HFF-Myc (cell line): Measurements from ENCODE around the gene HHATL.

Experiments
- DNase-seq: peaks from one replicate; pipeline ENCODE4 v3.0.0-alpha.2; 2011; ENCODE audit warnings: low read depth; ENCODE audit errors: extremely low read depth
- H3K4me3 ChIP-seq: replicated peaks from 2 replicates; pipeline ENCODE4 v1.5.1; 2011; ENCODE audit warnings: low read depth, mild to moderate bottlenecking, control low read depth, low read length
- TF ChIP-seq, protein P1 (sequence below): IDR thresholded peaks from 2 replicates; pipeline ENCODE4 v1.5.1; 2012; ENCODE audit warnings: mild to moderate bottlenecking, low read depth, low read length, control low read depth; ENCODE audit errors: missing control alignments

HHATL gene

GRCh38 chr3:42651248-42652091 lies 51.1 kb downstream of the HHATL start:
- no peak for DNase-seq
- no peak overlapping the region; the same call in 1 of the 2 replicates for H3K4me3 ChIP-seq
- TF ChIP-seq, protein P1, sequence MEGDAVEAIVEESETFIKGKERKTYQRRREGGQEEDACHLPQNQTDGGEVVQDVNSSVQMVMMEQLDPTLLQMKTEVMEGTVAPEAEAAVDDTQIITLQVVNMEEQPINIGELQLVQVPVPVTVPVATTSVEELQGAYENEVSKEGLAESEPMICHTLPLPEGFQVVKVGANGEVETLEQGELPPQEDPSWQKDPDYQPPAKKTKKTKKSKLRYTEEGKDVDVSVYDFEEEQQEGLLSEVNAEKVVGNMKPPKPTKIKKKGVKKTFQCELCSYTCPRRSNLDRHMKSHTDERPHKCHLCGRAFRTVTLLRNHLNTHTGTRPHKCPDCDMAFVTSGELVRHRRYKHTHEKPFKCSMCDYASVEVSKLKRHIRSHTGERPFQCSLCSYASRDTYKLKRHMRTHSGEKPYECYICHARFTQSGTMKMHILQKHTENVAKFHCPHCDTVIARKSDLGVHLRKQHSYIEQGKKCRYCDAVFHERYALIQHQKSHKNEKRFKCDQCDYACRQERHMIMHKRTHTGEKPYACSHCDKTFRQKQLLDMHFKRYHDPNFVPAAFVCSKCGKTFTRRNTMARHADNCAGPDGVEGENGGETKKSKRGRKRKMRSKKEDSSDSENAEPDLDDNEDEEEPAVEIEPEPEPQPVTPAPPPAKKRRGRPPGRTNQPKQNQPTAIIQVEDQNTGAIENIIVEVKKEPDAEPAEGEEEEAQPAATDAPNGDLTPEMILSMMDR: no peak

- TF ChIP-seq, protein P1: no peak
- no peak overlapping the region for H3K4me3 ChIP-seq
- DNase-seq: no peak
Observed at GRCh38 chr3:42649783-42650182, 52.8 kb downstream of the HHATL start.

DNA sequence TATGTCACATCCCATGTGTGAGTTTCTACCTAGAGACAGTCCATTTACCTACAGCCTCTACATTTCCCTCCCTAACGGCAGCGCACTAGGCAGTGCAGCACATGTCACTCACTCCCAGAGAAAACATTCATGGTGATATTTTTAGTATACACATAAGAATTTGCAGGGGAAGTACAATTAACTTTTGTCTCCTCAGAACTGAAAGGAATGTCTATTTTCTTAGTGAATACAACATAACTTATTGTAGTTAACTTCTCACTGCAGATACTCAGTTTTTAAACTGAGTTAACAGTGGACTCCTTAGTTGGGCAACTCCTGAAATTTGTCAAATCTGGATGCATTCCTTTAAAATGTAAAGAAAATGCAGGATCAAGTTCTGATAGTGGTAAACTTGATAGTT lies 53.6 kb downstream of the HHATL start:
- TF ChIP-seq, protein P1: no peak

DNA sequence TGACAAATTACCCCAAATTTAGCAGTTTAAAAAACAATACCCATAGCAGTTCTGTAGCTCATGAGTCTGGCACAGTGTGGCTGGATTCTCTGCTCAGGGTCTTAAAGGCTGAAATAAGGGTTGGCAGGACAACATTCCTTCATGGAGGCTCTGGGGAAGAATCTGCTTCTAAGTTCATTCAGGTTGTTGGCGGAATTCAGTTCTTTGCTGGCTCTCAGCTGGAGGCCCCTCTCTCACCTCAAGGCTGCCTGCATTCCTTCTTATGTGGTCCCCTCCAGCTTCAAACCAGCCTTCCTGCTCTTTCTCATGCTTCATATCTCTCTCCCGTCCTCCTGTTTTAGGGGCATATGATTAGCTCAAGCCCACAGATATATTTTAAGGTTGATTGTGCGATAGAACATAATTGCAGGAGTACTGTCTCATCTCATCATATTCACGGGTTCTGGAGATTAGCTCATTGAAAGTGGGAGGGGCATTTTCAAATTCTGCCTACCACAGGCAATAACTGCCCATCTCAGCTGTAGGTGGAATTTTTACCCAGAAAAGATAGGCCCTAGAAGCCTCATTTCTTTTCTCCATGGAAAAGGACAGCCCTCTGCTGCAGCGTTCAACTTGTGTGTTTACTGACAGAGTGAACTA lies 54.7 kb downstream of the HHATL start:
- no peak overlapping the region for H3K4me3 ChIP-seq
- TF ChIP-seq, protein P1: no peak
- no peak for DNase-seq

More for the DNA sequence above, 53.6 kb downstream of the HHATL start:
- no peak for DNase-seq
- no peak overlapping the region for H3K4me3 ChIP-seq
